ENCODE data around the gene APOL5.
"Not testable (repeated sequence)": the region's sequence is repeated elsewhere in the genome, so short reads cannot be mapped to it uniquely, and the experiment has no call there.

APOL5 gene

GRCh38 chr22:35712672-35713071 lies 5.0 kb upstream of the APOL5 start:
- DNase-seq = no peak

DNA sequence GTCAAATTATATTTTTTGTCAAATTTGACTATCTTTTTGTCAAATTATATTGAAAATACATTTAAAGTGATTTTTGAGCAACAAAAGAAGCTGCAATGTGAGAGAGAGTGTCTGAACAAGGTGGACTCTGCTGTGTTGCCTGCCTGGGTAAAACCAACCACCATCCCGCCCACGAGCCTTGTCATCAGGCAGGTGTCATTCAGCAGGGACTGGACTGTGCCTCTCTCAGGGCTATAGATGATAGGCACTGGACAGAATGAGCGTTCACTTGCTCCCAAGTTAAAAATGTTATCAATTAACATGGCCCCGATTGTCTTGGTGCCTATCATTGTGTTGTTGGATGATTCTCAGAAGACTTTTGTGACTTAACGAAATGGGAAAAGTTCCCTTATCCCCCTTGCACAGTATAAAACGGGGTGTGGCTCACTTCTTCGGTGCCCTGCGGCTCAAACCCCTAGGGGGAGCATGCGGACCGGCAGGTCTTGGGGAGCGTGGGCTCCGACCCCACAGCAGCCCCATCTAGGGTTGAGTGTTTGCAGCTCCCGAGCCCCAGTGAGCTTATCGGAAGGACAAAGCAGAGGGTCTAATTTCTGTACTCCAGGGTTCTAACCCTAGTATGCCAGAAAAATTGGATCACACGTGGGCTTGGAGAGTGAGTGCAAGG lies 1.7 kb downstream of the APOL5 start:
- DNase-seq = no peak

DNA sequence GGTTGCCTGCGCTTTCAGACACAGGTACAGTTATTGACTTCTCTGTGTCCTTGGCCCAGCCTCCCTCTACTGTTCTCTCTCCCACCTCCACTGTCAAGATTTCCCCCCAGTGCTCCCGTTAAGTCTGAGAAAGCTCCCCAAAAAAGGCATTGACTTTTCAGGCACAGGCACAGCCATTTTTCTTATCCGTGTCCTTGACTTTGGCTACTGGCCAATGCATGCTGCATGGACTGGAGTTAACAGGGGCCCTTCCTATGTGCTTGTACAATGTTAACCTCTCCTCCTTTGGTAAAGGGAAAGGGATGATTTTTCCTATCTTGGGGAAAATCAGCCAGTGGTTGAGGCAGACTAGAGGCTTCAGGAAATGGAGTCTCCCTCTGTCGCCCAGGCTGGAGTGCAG lies 4.3 kb downstream of the APOL5 start:
- no peak for DNase-seq

DNA sequence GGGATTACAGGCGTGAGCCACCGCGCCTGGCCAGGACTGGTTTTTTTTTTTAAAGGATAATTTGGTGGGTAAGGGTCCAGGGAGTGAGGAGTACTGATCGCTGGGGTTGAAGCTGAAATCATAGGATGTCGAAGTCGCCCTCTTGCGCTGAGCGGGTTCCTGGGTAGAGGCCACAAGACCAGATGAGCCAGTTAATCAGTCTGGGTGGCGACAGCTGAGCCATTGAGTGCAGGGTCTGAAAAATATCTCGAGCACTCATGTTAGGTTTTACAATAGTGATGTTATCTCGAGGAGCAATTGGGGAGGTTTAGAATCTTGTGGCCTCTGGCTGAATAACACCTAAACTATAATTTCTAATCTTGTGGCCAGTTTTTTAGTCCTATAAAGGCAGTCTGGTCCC lies 7.8 kb downstream of the APOL5 start:
- DNase-seq = no peak

- DNase-seq = no peak
These were observed 8.7 kb downstream of the APOL5 start for GRCh38 chr22:35726398-35726797.

DNA sequence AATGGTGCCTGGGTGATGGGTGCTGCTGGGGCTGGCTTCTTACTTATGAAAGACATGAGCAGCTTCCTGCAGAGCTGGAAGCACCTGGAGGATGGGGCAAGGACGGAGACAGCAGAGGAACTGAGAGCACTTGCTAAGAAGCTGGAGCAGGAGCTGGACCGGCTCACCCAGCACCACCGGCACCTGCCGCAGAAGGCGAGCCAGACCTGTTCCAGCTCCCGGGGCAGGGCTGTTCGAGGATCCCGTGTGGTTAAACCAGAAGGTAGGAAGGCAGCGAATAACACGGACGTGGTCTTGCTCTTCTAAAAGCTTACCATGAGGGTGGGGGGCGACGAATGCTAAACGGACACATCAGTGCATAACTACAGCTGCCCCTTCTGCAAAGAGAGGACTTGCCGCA lies 9.3 kb downstream of the APOL5 start:
- DNase-seq = no peak

- DNase-seq = no peak
These were observed 9.8 kb downstream of the APOL5 start for GRCh38 chr22:35727436-35727835.

GRCh38 chr22:35728639-35729308 lies 11.1 kb downstream of the APOL5 start:
- no peak for DNase-seq

DNA sequence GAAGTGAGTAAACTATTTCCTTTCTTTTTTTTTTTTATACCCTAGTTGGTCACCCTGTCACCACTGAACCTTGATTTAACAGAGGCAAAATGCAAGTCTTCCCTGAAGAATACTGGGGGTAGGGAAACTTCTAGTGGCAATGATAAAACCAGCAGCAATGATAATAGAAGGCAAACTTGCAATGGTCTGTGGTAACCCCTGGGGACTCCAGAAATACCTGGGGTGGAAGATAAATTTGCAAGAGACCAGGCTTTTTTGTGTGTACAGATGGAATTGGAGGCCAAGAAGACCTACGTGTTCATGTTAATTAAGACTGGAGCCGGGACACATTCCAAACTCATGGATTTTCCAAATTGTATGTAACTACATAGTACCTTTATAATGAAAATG lies 11.6 kb downstream of the APOL5 start:
- DNase-seq = no peak

- no peak for DNase-seq
These were observed 13.6 kb downstream of the APOL5 start for GRCh38 chr22:35731321-35731720.

GRCh38 chr22:35732116-35732515 lies 14.4 kb downstream of the APOL5 start:
- no peak for DNase-seq

DNA sequence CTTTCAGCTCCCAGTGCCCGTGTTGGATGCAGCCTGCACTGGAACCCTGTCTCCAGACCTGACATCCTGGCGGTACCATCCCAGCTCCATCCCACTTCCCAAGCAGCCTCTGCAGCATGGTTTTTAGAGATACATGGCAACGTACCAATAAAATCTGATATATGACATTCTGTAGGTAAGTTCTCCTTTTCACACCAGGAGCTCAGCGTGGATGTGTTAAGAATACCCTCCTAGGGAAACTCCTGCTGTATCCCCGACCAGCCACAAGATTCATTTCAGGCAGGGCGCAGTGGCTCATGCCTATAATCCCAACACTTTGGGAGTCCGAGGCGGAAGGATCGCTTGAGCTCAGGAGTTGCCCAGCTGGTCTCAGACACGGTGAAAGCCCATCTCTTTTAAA lies 15.4 kb downstream of the APOL5 start:
- DNase-seq = no peak

DNA sequence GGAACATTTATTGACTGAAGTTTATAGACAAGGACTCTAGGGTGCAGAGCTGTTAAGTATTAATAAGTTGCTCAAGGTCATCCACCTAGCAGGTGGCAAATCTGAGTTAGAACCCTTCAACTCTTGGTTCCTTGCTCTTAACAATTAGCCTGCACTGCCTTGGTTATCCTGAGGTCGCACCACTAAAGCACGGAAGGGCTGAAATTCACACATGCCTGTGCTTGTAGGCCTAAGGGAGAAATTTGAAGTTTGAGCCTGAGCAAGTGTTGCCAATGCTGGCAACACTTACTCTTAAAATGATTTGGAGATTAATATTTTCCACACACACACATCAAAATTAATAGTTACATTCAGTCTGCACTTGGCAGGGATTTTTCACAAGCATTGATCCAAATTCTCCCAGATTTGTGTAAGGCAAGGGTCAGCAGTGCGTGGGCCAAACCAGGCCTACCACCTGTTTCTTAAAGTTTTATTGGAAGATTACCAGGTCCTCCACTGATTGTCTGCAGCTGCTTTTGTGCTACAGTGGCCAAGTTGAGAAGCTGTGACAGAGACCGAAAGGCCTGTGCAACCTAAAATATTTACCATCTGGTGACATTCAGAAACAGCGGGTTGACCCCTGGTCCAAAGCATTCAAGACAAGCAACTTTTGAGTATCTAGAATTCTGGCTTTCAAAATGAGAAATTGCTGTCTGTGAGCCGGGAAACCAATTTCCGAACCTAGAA lies 16.3 kb downstream of the APOL5 start:
- DNase-seq = no peak

- DNase-seq = no peak
These were observed 16.8 kb downstream of the APOL5 start for GRCh38 chr22:35734517-35734827.

DNA sequence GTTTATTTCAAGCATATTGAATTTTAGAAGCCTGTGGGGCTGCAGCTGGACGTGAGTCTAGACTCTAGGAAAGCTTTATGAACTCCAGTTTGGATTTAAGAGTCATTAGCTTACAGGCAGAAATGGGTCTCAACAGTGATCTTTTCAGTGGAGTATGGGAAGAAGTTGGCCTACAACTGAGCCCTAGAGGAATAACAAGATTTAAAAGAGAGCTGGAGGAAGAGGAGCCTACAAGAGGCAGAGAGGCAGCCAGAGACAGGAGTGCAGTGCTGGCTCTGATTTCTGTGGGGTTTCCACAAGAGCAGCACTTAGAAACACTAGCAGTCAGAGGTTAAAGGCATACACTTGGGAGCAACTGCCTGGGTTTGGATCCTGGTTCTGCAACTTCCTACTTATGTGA lies 17.9 kb downstream of the APOL5 start:
- DNase-seq = no peak

DNA sequence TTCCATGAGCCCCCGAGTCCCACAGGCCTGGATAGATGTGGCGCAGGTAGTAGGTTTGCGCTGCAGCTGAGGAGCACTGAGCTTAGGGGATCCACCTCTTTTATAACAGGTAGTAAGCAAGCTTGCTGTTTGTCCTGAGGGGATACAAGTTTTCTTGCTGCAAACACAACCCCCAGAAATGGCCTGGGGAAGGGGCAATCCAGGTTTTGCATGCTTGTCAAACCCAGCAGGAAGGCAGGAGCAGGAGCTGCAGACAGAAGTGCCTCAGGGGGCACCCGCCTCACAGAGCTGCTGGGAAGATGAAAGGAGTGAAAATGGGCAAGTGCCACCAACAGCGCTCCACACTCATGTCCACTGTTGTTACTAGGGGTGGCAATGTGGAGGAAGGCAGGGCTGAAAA lies 18.5 kb downstream of the APOL5 start:
- DNase-seq = no peak

DNA sequence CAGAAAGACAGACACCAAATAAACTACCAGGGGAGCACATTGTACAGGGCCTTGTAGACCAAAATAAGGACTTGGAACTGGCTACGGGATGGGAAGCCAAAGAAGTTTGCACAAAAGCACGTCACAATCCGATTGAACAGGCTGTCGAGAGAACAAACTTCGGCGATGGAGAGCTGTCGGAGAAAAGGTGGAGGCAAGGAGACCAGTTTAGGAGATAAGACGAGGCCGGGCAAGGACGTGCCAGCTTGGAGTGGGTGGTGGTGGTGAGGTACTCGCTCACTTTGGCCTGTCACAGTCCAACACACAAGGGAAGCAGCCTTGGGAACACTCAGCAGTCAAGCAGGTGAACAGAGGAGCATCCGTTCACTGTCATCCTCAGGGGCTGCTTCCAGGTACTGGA lies 19.0 kb downstream of the APOL5 start:
- DNase-seq = no peak

DNA sequence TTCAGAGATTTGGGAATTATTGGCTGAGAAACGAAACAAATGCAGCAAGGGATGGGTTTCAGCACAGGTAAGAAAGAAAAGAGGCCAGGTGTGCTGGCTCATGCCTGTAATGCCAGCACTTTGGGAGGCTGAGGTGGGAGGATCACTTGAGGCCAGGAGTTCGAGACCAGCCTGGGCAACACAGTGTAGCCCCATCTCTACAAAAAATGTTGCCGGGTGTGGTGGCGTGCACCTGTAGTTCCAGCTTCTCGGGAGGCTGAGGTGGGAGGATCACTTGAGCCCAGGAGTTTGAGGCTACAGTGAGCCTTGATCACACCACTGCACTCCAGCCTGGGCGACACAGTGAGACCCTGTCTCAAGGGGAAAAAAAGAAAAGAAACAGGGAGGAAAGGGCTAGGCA lies 20.2 kb downstream of the APOL5 start:
- not testable (repeated sequence) for DNase-seq

GRCh38 chr22:35739076-35739930 lies 21.6 kb downstream of the APOL5 start:
- DNase-seq = no peak

GRCh38 chr22:35739931-35740380 lies 22.3 kb downstream of the APOL5 start:
- DNase-seq = no peak

GRCh38 chr22:35740616-35741015 lies 22.9 kb downstream of the APOL5 start:
- no peak for DNase-seq

DNA sequence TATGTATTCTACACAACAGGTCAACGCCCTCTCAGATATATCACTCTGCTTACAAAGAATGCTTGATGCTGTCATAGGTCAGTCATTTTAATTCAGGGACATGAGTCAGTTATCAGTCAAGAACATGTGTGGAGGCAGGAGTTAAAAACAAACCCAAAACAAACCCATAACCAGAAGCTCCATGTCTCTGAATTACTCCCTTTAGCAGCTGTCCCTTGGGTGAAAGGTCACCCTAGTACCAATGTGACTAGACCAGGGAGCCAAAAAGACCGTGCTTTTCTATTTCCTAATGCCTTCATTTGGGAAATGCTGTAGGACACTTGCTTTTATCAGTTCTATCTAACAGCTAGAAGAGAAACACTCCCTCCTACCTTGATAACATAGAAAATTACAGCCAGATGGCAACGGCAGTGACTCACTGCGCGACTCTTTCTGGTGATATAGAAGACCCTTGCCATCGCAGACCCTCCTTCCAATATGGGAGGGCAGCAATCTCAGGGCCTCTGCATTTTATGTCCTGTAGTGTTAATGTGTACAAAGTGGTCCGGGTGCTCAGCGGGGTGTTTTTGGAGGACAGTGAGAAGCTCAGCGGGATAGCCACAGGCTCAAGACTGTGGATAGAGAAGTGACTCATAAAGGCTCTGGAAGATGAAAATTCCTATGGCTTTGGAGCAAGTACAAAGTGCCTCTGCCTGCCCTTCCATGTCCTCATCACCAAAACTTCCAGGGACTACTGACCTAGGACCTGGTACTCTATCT lies 24.8 kb downstream of the APOL5 start:
- DNase-seq = no peak
